GM23338 (cell line): ENCODE measurements around the gene COBLL1. TPM values are rescaled to one million over a fixed set of nuclear protein-coding genes. Genes with fewer than 3 reads are reported as not detected.

Source experiments
- ATAC-seq: fragments of 200-7000 bp; cut with Tn5 transposase; 3 replicates; pipeline ENCODE4 v1.9.1; 2020
- DNase-seq: peaks from one replicate; pipeline ENCODE4 v3.0.0-alpha.2; 2015; ENCODE audit warnings: low spot score
- H2AFZ ChIP-seq: fragments of 200-600 bp; sonication (generic); 2 replicates; pipeline ENCODE4 v1.8.0; 2016; ENCODE audit warnings: antibody characterized with exemption, mild to moderate bottlenecking, moderate library complexity
- H3F3A ChIP-seq: fragments of 200-600 bp; sonication (generic); replicated peaks from 2 replicates; pipeline ENCODE4 v1.8.0; 2017; ENCODE audit warnings: antibody characterized with exemption, mixed run types, low read depth
- H3K27ac ChIP-seq: fragments of 200-600 bp; sonication (generic); 2 replicates; pipeline ENCODE4 v1.6.1; 2016; ENCODE audit warnings: low read depth
- H3K27me3 ChIP-seq: fragments of 200-600 bp; sonication (generic); 2 replicates; pipeline ENCODE4 v1.8.0; 2016; ENCODE audit warnings: mild to moderate bottlenecking, mixed run types, moderate library complexity; ENCODE audit not compliant: insufficient read depth
- H3K36me3 ChIP-seq: fragments of 200-600 bp; sonication (generic); 2 replicates; pipeline ENCODE4 v1.8.0; 2016; ENCODE audit warnings: mild to moderate bottlenecking; ENCODE audit not compliant: insufficient read depth
- H3K4me1 ChIP-seq: fragments of 200-600 bp; sonication (generic); 2 replicates; pipeline ENCODE4 v1.8.0; 2016; ENCODE audit warnings: mild to moderate bottlenecking, moderate library complexity; ENCODE audit not compliant: insufficient read depth
- H3K4me2 ChIP-seq: fragments of 200-600 bp; sonication (generic); 2 replicates; pipeline ENCODE4 v1.7.1; 2017; ENCODE audit warnings: mixed run types
- H3K4me3 ChIP-seq: fragments of 200-600 bp; sonication (generic); 2 replicates; pipeline ENCODE4 v1.6.1; 2016; ENCODE audit warnings: mixed run types
- H3K79me2 ChIP-seq: fragments of 200-600 bp; sonication (generic); replicated peaks from 2 replicates; pipeline ENCODE4 v1.8.0; 2017; ENCODE audit warnings: mild to moderate bottlenecking; ENCODE audit not compliant: insufficient read depth
- H3K9me2 ChIP-seq: fragments of 200-600 bp; sonication (generic); 2 replicates; pipeline ENCODE4 v1.8.0; 2017; ENCODE audit not compliant: insufficient read depth
- H4K20me1 ChIP-seq: fragments of 200-600 bp; sonication (generic); replicated peaks from 2 replicates; pipeline ENCODE4 v1.8.0; 2017; ENCODE audit warnings: mild to moderate bottlenecking; ENCODE audit not compliant: insufficient read depth
- H3K27ac Mint-ChIP-seq: 2 replicates; pipeline ENCODE4 v1.8.0; 2020; ENCODE audit warnings: inconsistent platforms, mild to moderate bottlenecking, moderate library complexity, mixed read lengths
- H3K27me3 Mint-ChIP-seq: 3 replicates; pipeline ENCODE4 v1.8.0; 2022; ENCODE audit warnings: low read depth, mild to moderate bottlenecking, moderate library complexity, mixed read lengths, inconsistent platforms; ENCODE audit not compliant: insufficient read depth, poor library complexity
- H3K36me3 Mint-ChIP-seq: 3 replicates; pipeline ENCODE4 v1.8.0; 2021; ENCODE audit warnings: low read depth, mild to moderate bottlenecking, inconsistent platforms, moderate library complexity, mixed read lengths
- H3K4me1 Mint-ChIP-seq: 3 replicates; pipeline ENCODE4 v1.8.0; 2020; ENCODE audit warnings: mild to moderate bottlenecking, inconsistent platforms, mixed read lengths
- H3K4me3 Mint-ChIP-seq: 3 replicates; pipeline ENCODE4 v1.8.0; 2021; ENCODE audit warnings: moderate library complexity, mild to moderate bottlenecking, inconsistent platforms, mixed read lengths
- H3K9me3 Mint-ChIP-seq: 3 replicates; pipeline ENCODE4 v1.8.0; 2020; ENCODE audit warnings: moderate library complexity, mild to moderate bottlenecking, inconsistent platforms, mixed read lengths
- EZH2phosphoT487 ChIP-seq: fragments of 200-600 bp; sonication (generic); IDR thresholded peaks from one replicate; pipeline ENCODE4 v1.8.1; 2018; ENCODE audit warnings: antibody characterized with exemption; ENCODE audit not compliant: unreplicated experiment
- NANOG ChIP-seq: IDR thresholded peaks from 2 replicates; pipeline ENCODE4 v1.6.1; 2016; ENCODE audit warnings: antibody characterized with exemption, borderline replicate concordance
- POLR2AphosphoS5 ChIP-seq: IDR thresholded peaks from 2 replicates; pipeline ENCODE4 v1.6.1; 2016; ENCODE audit warnings: antibody characterized with exemption, low read depth
- STAT1 ChIP-seq: IDR thresholded peaks from one replicate; pipeline ENCODE4 v1.6.1; 2016; ENCODE audit warnings: antibody characterized with exemption; ENCODE audit not compliant: unreplicated experiment
- ZNF331 ChIP-seq: fragments of 250-450 bp; sonication (Bioruptor Pico); IDR thresholded peaks from 2 replicates; pipeline ENCODE4 v1.5.0; 2020; ENCODE audit warnings: low read depth, mild to moderate bottlenecking, moderate library complexity
- polyA plus RNA-seq: library from polyadenylated mRNA; unstranded; fragments of >200 nt; fragmentation: Nextera tagmentation; extraction: Ambion mirVana; gene quantifications from 2 replicates; pipeline ENCODE4 v1.2.1, GENCODE V29; 2016
- total RNA-seq: library from RNA; depleted of rRNA; stranded (reverse); fragments of >200 nt; shearing (Covaris generic); gene quantifications from 2 replicates; pipeline ENCODE4 v1.2.3, GENCODE V29; 2014
- TF ChIP-seq, protein P1 (sequence below): IDR thresholded peaks from one replicate; pipeline ENCODE4 v1.6.1; 2018; ENCODE audit warnings: antibody characterized with exemption; ENCODE audit not compliant: unreplicated experiment
- TF ChIP-seq, protein P2 (sequence below): IDR thresholded peaks from 2 replicates; pipeline ENCODE4 v1.6.1; 2016; ENCODE audit warnings: antibody characterized with exemption
- TF ChIP-seq, protein P3 (sequence below): fragments of 250-450 bp; sonication (Bioruptor Pico); IDR thresholded peaks from 2 replicates; pipeline ENCODE4 v1.5.0; 2020; ENCODE audit warnings: mild to moderate bottlenecking, moderate library complexity

The COBLL1 gene
- total and polyA plus RNA-seq, 2 experiments from 2014 or later: 2.9 to 7.4 TPM

DNA sequence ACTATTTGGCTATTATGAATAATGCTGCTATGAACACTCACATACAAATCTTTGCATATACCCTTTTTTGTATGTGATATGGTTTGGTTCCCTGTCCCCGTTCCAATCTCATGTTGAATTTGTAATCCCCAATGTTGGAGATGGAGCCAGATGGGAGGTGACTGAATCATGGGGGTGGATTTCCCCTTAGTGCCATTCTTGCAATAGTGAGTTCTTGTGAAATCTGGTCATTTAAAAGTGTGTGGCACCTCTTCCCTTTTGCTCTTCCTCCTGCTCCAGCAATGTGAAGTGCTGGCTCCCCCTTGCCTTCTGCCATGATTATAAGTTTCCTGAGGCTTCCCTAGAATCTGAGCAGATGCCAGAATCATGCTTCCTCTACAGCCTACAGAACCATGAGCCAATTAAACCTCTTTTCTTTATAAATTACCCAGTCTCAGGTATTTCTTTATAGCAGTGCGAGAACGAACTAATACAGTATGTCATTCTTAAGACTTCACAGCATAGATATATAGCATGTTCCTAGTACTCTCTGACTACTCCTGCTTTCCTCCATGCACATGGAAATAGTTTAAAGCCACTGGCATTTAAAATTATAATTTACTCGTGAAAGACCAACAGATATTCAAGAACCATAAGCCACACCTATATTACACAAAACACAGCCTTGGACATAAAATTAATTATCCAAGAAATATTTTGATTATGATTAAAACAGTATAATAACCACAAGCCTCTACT is 75.2 kb downstream of the COBLL1 start:
- no peaks in the 10 kb centered on the region for H3K9me2 ChIP-seq
- Mint-ChIP-seq H3K4me1 (peaks cover 2% of the 10 kb centered on the region; the same call in 2 of the 3 replicates), H3K9me3 (no peaks in the 10 kb centered on the region), H3K36me3 (no peaks in the 10 kb centered on the region), H3K27ac (no peak overlapping the region), H3K4me3 (no peak overlapping the region), H3K27me3 (peaks cover 5% of the 10 kb centered on the region)
- H3K27me3 ChIP-seq: no peaks in the 10 kb centered on the region
- H3K4me2 ChIP-seq: no peak overlapping the region
- DNase-seq (no peak), ATAC-seq (no peak)
- H3F3A ChIP-seq: no peaks in the 10 kb centered on the region
- H2AFZ ChIP-seq: no peak overlapping the region
- no peak overlapping the region for H3K27ac ChIP-seq
- no peaks in the 10 kb centered on the region for H3K79me2 ChIP-seq
- no peaks in the 10 kb centered on the region for H4K20me1 ChIP-seq
- TF ChIP-seq ZNF331 (CRISPR knock-in tag): no peak
- no peaks in the 10 kb centered on the region for H3K36me3 ChIP-seq
- no peaks in the 10 kb centered on the region for H3K4me1 ChIP-seq
- H3K4me3 ChIP-seq: no peak overlapping the region

DNA sequence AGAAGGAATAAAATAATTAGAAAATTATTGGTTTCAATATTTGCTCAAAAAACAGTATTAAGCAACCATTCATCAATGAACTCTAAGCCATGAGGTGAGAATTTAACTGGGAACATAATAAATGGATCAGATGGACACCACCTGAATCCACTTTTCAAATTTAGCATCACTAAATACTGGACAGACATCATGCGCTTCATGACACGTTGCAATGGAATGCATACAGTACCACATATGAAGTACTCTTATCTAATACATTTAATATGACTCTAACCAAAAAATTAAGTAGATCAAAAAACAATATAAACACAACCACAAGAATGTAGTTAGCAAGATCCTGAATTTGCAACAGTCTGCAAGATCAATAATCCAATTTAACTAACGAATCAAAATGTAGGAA is 76.6 kb downstream of the COBLL1 start:
- ATAC-seq: no peak
- no peaks in the 10 kb centered on the region for H3K9me3 Mint-ChIP-seq
- Histone ChIP-seq H3K27ac (no peak overlapping the region), H3K27me3 (no peaks in the 10 kb centered on the region), H3F3A (no peaks in the 10 kb centered on the region), H3K9me2 (no peaks in the 10 kb centered on the region), H3K4me2 (no peak overlapping the region), H3K4me3 (no peak overlapping the region), H2AFZ (no peak overlapping the region), H3K4me1 (no peaks in the 10 kb centered on the region), H4K20me1 (no peaks in the 10 kb centered on the region), H3K79me2 (no peaks in the 10 kb centered on the region), H3K36me3 (no peaks in the 10 kb centered on the region)
- DNase-seq: no peak
- peaks cover 5% of the 10 kb centered on the region for H3K27me3 Mint-ChIP-seq
- no peak overlapping the region for H3K4me3 Mint-ChIP-seq
- H3K36me3 Mint-ChIP-seq: no peaks in the 10 kb centered on the region
- TF ChIP-seq POLR2AphosphoS5 (no peak), EZH2phosphoT487 (no peak), STAT1 (no peak), NANOG (no peak)
- TF ChIP-seq, protein P1, sequence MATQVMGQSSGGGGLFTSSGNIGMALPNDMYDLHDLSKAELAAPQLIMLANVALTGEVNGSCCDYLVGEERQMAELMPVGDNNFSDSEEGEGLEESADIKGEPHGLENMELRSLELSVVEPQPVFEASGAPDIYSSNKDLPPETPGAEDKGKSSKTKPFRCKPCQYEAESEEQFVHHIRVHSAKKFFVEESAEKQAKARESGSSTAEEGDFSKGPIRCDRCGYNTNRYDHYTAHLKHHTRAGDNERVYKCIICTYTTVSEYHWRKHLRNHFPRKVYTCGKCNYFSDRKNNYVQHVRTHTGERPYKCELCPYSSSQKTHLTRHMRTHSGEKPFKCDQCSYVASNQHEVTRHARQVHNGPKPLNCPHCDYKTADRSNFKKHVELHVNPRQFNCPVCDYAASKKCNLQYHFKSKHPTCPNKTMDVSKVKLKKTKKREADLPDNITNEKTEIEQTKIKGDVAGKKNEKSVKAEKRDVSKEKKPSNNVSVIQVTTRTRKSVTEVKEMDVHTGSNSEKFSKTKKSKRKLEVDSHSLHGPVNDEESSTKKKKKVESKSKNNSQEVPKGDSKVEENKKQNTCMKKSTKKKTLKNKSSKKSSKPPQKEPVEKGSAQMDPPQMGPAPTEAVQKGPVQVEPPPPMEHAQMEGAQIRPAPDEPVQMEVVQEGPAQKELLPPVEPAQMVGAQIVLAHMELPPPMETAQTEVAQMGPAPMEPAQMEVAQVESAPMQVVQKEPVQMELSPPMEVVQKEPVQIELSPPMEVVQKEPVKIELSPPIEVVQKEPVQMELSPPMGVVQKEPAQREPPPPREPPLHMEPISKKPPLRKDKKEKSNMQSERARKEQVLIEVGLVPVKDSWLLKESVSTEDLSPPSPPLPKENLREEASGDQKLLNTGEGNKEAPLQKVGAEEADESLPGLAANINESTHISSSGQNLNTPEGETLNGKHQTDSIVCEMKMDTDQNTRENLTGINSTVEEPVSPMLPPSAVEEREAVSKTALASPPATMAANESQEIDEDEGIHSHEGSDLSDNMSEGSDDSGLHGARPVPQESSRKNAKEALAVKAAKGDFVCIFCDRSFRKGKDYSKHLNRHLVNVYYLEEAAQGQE: no peak
- TF ChIP-seq, protein P2, sequence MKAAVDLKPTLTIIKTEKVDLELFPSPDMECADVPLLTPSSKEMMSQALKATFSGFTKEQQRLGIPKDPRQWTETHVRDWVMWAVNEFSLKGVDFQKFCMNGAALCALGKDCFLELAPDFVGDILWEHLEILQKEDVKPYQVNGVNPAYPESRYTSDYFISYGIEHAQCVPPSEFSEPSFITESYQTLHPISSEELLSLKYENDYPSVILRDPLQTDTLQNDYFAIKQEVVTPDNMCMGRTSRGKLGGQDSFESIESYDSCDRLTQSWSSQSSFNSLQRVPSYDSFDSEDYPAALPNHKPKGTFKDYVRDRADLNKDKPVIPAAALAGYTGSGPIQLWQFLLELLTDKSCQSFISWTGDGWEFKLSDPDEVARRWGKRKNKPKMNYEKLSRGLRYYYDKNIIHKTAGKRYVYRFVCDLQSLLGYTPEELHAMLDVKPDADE: no peak
- TF ChIP-seq, protein P3, sequence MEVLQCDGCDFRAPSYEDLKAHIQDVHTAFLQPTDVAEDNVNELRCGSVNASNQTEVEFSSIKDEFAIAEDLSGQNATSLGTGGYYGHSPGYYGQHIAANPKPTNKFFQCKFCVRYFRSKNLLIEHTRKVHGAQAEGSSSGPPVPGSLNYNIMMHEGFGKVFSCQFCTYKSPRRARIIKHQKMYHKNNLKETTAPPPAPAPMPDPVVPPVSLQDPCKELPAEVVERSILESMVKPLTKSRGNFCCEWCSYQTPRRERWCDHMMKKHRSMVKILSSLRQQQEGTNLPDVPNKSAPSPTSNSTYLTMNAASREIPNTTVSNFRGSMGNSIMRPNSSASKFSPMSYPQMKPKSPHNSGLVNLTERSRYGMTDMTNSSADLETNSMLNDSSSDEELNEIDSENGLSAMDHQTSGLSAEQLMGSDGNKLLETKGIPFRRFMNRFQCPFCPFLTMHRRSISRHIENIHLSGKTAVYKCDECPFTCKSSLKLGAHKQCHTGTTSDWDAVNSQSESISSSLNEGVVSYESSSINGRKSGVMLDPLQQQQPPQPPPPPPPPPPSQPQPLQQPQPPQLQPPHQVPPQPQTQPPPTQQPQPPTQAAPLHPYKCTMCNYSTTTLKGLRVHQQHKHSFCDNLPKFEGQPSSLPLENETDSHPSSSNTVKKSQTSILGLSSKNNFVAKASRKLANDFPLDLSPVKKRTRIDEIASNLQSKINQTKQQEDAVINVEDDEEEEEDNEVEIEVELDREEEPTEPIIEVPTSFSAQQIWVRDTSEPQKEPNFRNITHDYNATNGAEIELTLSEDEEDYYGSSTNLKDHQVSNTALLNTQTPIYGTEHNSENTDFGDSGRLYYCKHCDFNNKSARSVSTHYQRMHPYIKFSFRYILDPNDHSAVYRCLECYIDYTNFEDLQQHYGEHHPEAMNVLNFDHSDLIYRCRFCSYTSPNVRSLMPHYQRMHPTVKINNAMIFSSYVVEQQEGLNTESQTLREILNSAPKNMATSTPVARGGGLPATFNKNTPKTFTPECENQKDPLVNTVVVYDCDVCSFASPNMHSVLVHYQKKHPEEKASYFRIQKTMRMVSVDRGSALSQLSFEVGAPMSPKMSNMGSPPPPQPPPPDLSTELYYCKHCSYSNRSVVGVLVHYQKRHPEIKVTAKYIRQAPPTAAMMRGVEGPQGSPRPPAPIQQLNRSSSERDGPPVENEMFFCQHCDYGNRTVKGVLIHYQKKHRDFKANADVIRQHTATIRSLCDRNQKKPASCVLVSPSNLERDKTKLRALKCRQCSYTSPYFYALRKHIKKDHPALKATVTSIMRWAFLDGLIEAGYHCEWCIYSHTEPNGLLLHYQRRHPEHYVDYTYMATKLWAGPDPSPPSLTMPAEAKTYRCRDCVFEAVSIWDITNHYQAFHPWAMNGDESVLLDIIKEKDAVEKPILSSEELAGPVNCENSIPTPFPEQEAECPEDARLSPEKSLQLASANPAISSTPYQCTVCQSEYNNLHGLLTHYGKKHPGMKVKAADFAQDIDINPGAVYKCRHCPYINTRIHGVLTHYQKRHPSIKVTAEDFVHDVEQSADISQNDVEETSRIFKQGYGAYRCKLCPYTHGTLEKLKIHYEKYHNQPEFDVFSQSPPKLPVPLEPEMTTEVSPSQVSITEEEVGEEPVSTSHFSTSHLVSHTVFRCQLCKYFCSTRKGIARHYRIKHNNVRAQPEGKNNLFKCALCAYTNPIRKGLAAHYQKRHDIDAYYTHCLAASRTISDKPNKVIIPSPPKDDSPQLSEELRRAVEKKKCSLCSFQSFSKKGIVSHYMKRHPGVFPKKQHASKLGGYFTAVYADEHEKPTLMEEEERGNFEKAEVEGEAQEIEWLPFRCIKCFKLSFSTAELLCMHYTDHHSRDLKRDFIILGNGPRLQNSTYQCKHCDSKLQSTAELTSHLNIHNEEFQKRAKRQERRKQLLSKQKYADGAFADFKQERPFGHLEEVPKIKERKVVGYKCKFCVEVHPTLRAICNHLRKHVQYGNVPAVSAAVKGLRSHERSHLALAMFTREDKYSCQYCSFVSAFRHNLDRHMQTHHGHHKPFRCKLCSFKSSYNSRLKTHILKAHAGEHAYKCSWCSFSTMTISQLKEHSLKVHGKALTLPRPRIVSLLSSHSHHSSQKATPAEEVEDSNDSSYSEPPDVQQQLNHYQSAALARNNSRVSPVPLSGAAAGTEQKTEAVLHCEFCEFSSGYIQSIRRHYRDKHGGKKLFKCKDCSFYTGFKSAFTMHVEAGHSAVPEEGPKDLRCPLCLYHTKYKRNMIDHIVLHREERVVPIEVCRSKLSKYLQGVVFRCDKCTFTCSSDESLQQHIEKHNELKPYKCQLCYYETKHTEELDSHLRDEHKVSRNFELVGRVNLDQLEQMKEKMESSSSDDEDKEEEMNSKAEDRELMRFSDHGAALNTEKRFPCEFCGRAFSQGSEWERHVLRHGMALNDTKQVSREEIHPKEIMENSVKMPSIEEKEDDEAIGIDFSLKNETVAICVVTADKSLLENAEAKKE (CRISPR knock-in tag): no peak
- no peak overlapping the region for H3K27ac Mint-ChIP-seq
- H3K4me1 Mint-ChIP-seq: peaks cover under 1% of the 10 kb centered on the region; the same call in 2 of the 3 replicates
